MG63 (cell line): ENCODE data around the gene NANOS3. TPM values are rescaled to one million over a fixed set of nuclear protein-coding genes. Genes with fewer than 3 reads are reported as not detected.
"Not testable (repeated sequence)": the region's sequence is repeated elsewhere in the genome, so short reads cannot be mapped to it uniquely, and the experiment has no call there.

Source experiments
- DNase-seq: peaks from one replicate; pipeline ENCODE4 v3.0.0-alpha.2; 2020
- H3K27me3 ChIP-seq: fragments of 250-450 bp; sonication (Bioruptor Pico); 2 replicates; pipeline ENCODE4 v1.5.1; 2020; ENCODE audit warnings: mild to moderate bottlenecking, moderate library complexity
- H3K36me3 ChIP-seq: fragments of 250-450 bp; sonication (Bioruptor Pico); 2 replicates; pipeline ENCODE4 v1.5.1; 2020; ENCODE audit warnings: mild to moderate bottlenecking, moderate library complexity
- H3K4me3 ChIP-seq: fragments of 250-450 bp; sonication (Bioruptor Pico); 2 replicates; pipeline ENCODE4 v1.5.1; 2020; ENCODE audit warnings: mild to moderate bottlenecking, moderate library complexity
- H3K9me3 ChIP-seq: fragments of 250-450 bp; sonication (Bioruptor Pico); 2 replicates; pipeline ENCODE4 v1.5.1; 2020; ENCODE audit warnings: mild to moderate bottlenecking, moderate library complexity
- total RNA-seq: library from RNA; depleted of rRNA; stranded (reverse); fragments of >200 nt; shearing (Covaris generic); gene quantifications from 2 replicates; pipeline ENCODE4 v1.2.3, GENCODE V29; 2014; ENCODE audit warnings: low replicate concordance; rRNA removed

The NANOS3 gene
- total RNA-seq, 1 experiment from 2014 or later: not detected

GRCh38 chr19:13920524-13920923 lies 43.6 kb downstream of the NANOS3 start:
- Histone ChIP-seq H3K27me3 (no peaks in the 10 kb centered on the region), H3K4me3 (no peak overlapping the region), H3K9me3 (no peaks in the 10 kb centered on the region; the same call in 1 of the 2 replicates), H3K36me3 (peaks cover 58% of the 10 kb centered on the region)
- no peak for DNase-seq

DNA sequence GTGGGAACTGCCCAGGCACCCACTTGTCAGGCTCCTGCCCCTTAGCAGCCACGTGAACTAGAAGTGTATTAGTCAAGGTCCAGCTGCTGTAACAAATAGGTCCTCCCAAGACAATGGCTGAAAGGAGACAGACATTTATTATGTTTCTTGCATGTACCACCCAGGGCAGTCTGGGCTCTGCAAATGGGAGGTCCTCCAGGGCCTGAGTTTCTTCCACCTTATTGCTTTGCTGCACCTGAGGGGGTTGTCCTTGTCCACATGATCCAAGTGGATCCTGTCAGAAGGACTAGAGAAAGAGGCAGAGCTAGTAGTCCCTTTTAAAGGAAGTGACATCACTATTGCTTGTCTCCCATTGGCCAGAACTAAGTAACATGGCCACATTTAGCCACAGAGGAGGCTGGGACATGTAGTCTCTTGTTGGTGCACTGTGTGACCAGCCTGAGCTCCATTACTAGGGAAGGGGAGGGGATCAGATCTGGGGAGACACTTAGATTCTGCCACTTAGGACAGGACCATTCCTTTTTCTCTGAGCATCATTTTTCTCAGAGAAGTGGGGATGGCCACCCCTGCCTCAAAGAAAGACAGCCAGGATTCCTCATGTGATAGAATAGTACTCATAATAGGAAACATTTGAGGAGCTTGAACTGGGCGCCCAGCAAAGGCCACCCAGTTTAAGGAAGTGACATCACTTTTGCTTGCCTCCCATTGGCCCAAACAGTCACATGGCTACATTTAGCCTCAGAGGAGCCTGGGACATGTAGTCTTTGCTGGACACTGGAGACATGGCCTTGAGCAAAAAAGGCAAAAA lies 44.2 kb downstream of the NANOS3 start:
- peak; percentile 51 for DNase-seq
- H3K36me3 ChIP-seq: peaks cover 56% of the 10 kb centered on the region
- no peaks in the 10 kb centered on the region for H3K27me3 ChIP-seq
- no peaks in the 10 kb centered on the region; the same call in 1 of the 2 replicates for H3K9me3 ChIP-seq
- no peak overlapping the region for H3K4me3 ChIP-seq

DNA sequence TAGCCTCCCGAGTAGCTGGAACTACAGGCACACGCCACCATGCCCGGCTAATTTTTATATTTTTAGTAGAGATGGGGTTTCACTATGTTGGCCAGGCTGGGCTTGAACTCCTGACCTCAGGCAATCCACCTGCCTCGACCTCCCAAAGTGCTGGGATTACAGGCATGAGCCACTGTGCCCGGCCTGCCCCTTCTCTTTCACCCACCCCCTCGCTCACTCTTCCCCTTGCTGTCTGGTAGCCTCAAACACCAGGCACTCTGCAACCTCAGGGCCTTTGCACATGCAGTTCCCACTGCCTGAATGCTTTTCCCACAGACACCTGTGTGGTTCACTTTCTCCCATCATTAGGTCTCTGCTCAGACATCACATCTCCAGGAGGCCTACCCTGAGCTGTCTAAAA lies 45.2 kb downstream of the NANOS3 start:
- not testable (repeated sequence) for H3K27me3 ChIP-seq, H3K4me3 ChIP-seq, DNase-seq, H3K9me3 ChIP-seq
- peaks cover 62% of the 10 kb centered on the region for H3K36me3 ChIP-seq

DNA sequence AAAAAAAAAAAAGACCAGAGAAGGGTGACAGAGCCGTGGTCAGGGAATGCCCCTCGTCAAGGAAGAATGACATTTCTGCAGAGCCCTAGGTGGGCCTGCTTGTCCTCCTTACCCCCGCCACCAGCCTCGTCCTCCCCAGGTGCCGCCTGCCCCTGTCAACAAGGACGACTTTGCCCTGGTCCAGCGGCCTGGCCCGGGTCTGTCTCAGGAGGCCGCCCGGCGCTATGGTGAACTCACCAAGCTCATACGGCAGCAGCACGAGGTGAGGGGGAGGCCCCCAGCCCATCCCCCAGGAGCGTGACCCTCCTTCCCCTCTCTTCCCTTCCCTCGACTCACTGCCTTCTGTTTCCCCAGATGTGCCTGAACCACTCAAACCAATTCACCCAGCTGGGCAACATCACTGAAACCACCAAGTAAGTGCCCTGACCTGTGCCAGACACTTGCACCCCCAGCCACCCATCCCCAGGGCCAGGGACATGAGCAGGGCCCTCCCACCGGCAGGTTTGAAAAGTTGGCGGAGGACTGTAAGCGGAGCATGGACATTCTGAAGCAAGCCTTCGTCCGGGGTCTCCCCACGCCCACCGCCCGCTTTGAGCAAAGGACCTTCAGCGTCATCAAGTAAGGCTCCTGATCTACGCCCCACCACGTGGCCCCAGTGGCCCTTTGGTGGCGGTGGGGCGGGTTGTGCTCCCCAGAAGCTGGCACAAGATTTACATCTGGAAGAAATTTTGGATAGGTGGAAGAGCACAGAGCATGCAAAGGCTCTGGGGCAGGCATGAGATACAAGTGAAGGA lies 46.5 kb downstream of the NANOS3 start:
- Histone ChIP-seq H3K4me3 (no peak overlapping the region), H3K9me3 (no peaks in the 10 kb centered on the region; the same call in 1 of the 2 replicates), H3K36me3 (peaks cover 64% of the 10 kb centered on the region), H3K27me3 (no peaks in the 10 kb centered on the region)
- DNase-seq: no peak

GRCh38 chr19:13926010-13926409 lies 49.1 kb downstream of the NANOS3 start:
- Histone ChIP-seq H3K27me3 (no peaks in the 10 kb centered on the region), H3K9me3 (no peaks in the 10 kb centered on the region; the same call in 1 of the 2 replicates), H3K4me3 (no peak overlapping the region), H3K36me3 (peaks cover 45% of the 10 kb centered on the region)
- no peak for DNase-seq

- no peak overlapping the region for H3K4me3 ChIP-seq
- H3K9me3 ChIP-seq: no peaks in the 10 kb centered on the region
- H3K36me3 ChIP-seq: peaks cover 38% of the 10 kb centered on the region
- H3K27me3 ChIP-seq: no peaks in the 10 kb centered on the region
- DNase-seq: no peak
These were observed 49.8 kb downstream of the NANOS3 start for GRCh38 chr19:13926715-13927114.

GRCh38 chr19:13929340-13929739 lies 52.4 kb downstream of the NANOS3 start:
- H3K9me3 ChIP-seq: no peaks in the 10 kb centered on the region
- H3K36me3 ChIP-seq: peaks cover 22% of the 10 kb centered on the region
- no peak overlapping the region for H3K4me3 ChIP-seq
- H3K27me3 ChIP-seq: no peaks in the 10 kb centered on the region
- no peak for DNase-seq

DNA sequence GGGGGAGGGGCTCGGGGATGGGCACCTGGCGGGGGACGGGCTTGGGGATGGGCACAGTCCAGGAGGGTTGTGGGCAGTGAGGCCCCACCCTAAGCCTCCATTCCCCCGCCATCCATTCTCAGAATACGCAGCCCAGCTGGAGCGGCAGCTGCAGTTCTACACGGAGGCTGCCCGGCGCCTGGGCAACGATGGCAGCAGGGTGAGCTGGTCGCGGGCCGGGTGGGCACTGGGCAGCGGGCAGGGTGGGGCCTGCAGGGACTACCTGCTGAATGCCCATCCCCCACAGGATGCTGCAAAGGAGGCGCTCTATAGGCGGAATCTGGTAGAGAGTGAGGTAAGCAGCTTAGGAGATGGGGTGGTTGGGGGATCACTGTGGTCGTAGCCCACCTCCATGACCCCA lies 53.0 kb downstream of the NANOS3 start:
- peaks cover 20% of the 10 kb centered on the region for H3K36me3 ChIP-seq
- no peak overlapping the region for H3K4me3 ChIP-seq
- DNase-seq: no peak
- H3K27me3 ChIP-seq: no peaks in the 10 kb centered on the region
- H3K9me3 ChIP-seq: no peaks in the 10 kb centered on the region

Other genes starting within 250 kb of the NANOS3 start
- gene MRI1, start 112.6 kb upstream of the NANOS3 start, total RNA-seq: 27.8 and 37.2 TPM in 2 replicates
- gene C19orf53, start 102.7 kb upstream of the NANOS3 start, total RNA-seq: 70.3 and 247 TPM in 2 replicates
- 4.8 and 7.9 TPM in 2 replicates for gene ZSWIM4, start 81.7 kb upstream of the NANOS3 start, total RNA-seq
- 5.1 and 8.4 TPM in 2 replicates for gene BRME1, start 29.0 kb downstream of the NANOS3 start, total RNA-seq
- 26.2 and 27.3 TPM in 2 replicates for gene CC2D1A, start 29.1 kb downstream of the NANOS3 start, total RNA-seq
- gene PODNL1, start 61.3 kb downstream of the NANOS3 start, total RNA-seq: not detected in 2 replicates
- gene DCAF15, start 75.4 kb downstream of the NANOS3 start, total RNA-seq: 13.8 and 22.9 TPM in 2 replicates
- gene RFX1, start 129.2 kb downstream of the NANOS3 start, total RNA-seq: 0.86 and 3.3 TPM in 2 replicates
- not detected in 2 replicates for gene RLN3, start 151.0 kb downstream of the NANOS3 start, total RNA-seq
- 3.3 and 8.4 TPM in 2 replicates for gene IL27RA, start 154.6 kb downstream of the NANOS3 start, total RNA-seq
- gene PALM3, start 184.9 kb downstream of the NANOS3 start, total RNA-seq: not detected in 2 replicates
- 1.6 and 2.3 TPM in 2 replicates for gene MISP3, start 195.7 kb downstream of the NANOS3 start, total RNA-seq
- not detected in 2 replicates for gene C19orf67, start 208.6 kb downstream of the NANOS3 start, total RNA-seq
- 41.9 and 99.7 TPM in 2 replicates for gene SAMD1, start 213.6 kb downstream of the NANOS3 start, total RNA-seq
- 22.7 and 48.4 TPM in 2 replicates for gene PRKACA, start 240.6 kb downstream of the NANOS3 start, total RNA-seq